Natural killer cell (primary cell): ENCODE results near the gene GABBR2. TPM values are rescaled to one million over a fixed set of nuclear protein-coding genes. Genes with fewer than 3 reads are reported as not detected.

ENCODE experiments used
- ATAC-seq, 3 donors: fragments of 150-1000 bp in 2 of 3; fragments of 200-7000 bp in 1 of 3; cut with Tn5 transposase; 1 replicate in 1 of 3; 2 replicates in 2 of 3; pipeline ENCODE4 v1.10.0; 2021; ENCODE audit warnings: mild to moderate bottlenecking in 2 of 3, moderate library complexity in 2 of 3
- DNase-seq, 2 donors: peaks; one replicate each; pipeline versions ENCODE4 v3.0.0 to v3.0.0-alpha.2; 2013 to 2021; ENCODE audit warnings: mixed read lengths in 1 of 2
- H3K27ac ChIP-seq: one replicate; pipeline ENCODE4 v1.5.1; 2013; ENCODE audit warnings: mild to moderate bottlenecking, low read length
- H3K27me3 ChIP-seq: one replicate; pipeline ENCODE4 v1.6.1; 2013; ENCODE audit warnings: low read length; ENCODE audit not compliant: control insufficient read depth, insufficient read depth
- H3K36me3 ChIP-seq: one replicate; pipeline ENCODE4 v1.6.1; 2013; ENCODE audit warnings: low read length; ENCODE audit not compliant: control insufficient read depth, insufficient read depth
- H3K4me1 ChIP-seq: one replicate; pipeline ENCODE4 v1.6.1; 2013; ENCODE audit warnings: low read length; ENCODE audit not compliant: control insufficient read depth, insufficient read depth
- H3K4me3 ChIP-seq: one replicate; pipeline ENCODE4 v1.5.1; 2013; ENCODE audit warnings: low read length
- H3K9me3 ChIP-seq: one replicate; pipeline ENCODE4 v1.6.1; 2013; ENCODE audit warnings: low read length; ENCODE audit not compliant: control insufficient read depth, insufficient read depth
- H3K27ac Mint-ChIP-seq, 2 donors: one replicate each; pipeline ENCODE4 v1.8.0; 2022; ENCODE audit warnings: mild to moderate bottlenecking in 2 of 2, mixed read lengths in 2 of 2, moderate library complexity in 1 of 2
- H3K27me3 Mint-ChIP-seq, 2 donors: one replicate each; pipeline ENCODE4 v1.8.0; 2022; ENCODE audit warnings: low read depth in 2 of 2, mixed read lengths in 2 of 2
- H3K36me3 Mint-ChIP-seq: one replicate; pipeline ENCODE4 v1.8.0; 2022; ENCODE audit warnings: mixed read lengths
- H3K4me1 Mint-ChIP-seq, 2 donors: one replicate each; pipeline ENCODE4 v1.8.0; 2022; ENCODE audit warnings: mixed read lengths in 2 of 2
- H3K4me3 Mint-ChIP-seq: one replicate; pipeline ENCODE4 v1.8.0; 2022; ENCODE audit warnings: mild to moderate bottlenecking, moderate library complexity, mixed read lengths
- H3K9me3 Mint-ChIP-seq, 2 donors: one replicate each; pipeline ENCODE4 v1.8.0; 2022; ENCODE audit warnings: mixed read lengths in 2 of 2
- WGBS: methylation state at CpG from one replicate; pipeline ENCODE4 v1.1.7; 2013; ENCODE audit warnings: missing lambda C conversion rate; ENCODE audit not compliant: insufficient coverage; 5-methylcytosine and 5-hydroxymethylcytosine counted together
- intact Hi-C: fragments of 100-400 bp; cut with micrococcal nuclease; formaldehyde crosslinking; loops from one replicate; pipeline ENCODE4 v1.14.2; 2022
- total RNA-seq, 4 donors: library from RNA; stranded (reverse); fragments of 120-200 nt in 1 of 4; gene quantifications; one replicate each; pipeline versions ENCODE4 v1.2.3 to v1.2.4, GENCODE V29; 2013 to 2022
- TF ChIP-seq, protein P1 (sequence below): fragments of 200-600 bp; IDR thresholded peaks from one replicate; pipeline ENCODE4 v1.8.0; 2022; ENCODE audit warnings: antibody characterized with exemption

The GABBR2 gene
- total RNA-seq, 3 donors from 2014 or later (not counting 1 experiment from before 2014, with no cell fraction given), result not detected

DNA sequence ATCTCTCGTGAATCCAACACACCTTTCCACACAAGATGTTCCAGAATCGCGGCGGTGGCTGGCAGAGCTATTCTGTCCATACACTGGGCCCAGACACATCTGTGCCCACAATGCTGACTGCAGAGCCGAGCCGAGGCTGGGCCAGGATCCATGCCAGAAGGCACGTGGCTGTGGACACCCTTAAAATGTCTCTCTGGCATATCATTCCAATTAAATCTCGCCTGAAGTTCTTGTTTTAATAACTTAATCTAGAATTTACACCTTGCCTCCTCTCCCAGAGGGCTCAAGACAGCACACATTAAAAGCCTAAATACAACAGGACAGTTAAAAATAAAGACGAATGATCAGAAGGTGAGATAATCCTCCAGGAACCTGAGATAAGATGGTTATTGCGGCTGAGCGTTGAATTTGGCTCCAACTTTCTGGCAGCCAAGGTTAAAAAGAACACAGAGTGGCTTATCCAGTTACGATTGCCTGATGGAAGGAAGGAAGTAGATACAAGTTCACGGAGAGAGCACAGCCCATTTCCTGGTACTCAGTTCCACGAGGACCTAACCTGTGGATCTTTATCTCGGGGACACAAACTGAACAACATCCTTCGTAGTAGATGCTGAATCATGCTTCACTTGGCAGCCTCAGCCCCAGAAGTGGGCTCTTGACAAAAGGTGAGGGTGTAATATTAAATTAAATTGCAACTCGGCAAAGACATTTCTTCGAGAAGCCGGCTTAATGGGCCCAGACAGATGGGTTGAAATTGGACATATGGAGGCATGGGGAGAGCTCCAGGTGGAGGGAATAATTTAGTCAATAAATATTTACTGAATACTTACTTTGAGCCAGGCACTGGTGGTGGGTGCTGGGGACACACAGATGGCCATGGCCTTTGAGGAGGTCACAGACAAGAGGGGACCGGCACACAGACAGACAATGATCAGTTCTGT is 367.3 kb downstream of the GABBR2 start:
- peaks cover 27 to 52% of the 10 kb centered on the region in 2 donors for H3K27me3 Mint-ChIP-seq
- Histone ChIP-seq H3K27ac (no peak overlapping the region), H3K4me3 (no peak overlapping the region), H3K27me3 (no peaks in the 10 kb centered on the region), H3K36me3 (no peaks in the 10 kb centered on the region), H3K9me3 (no peaks in the 10 kb centered on the region), H3K4me1 (no peaks in the 10 kb centered on the region)
- H3K4me3 Mint-ChIP-seq, result no peak overlapping the region
- 42% methylated on average over 20 of the region's 20 CpGs for WGBS
- intact Hi-C loops, result no loop called here
- no peaks in the 10 kb centered on the region for H3K9me3 Mint-ChIP-seq
- no peak for ATAC-seq
- H3K36me3 Mint-ChIP-seq, result no peaks in the 10 kb centered on the region
- H3K4me1 Mint-ChIP-seq, result no peaks in the 10 kb centered on the region
- no peak for DNase-seq
- TF ChIP-seq, protein P1, sequence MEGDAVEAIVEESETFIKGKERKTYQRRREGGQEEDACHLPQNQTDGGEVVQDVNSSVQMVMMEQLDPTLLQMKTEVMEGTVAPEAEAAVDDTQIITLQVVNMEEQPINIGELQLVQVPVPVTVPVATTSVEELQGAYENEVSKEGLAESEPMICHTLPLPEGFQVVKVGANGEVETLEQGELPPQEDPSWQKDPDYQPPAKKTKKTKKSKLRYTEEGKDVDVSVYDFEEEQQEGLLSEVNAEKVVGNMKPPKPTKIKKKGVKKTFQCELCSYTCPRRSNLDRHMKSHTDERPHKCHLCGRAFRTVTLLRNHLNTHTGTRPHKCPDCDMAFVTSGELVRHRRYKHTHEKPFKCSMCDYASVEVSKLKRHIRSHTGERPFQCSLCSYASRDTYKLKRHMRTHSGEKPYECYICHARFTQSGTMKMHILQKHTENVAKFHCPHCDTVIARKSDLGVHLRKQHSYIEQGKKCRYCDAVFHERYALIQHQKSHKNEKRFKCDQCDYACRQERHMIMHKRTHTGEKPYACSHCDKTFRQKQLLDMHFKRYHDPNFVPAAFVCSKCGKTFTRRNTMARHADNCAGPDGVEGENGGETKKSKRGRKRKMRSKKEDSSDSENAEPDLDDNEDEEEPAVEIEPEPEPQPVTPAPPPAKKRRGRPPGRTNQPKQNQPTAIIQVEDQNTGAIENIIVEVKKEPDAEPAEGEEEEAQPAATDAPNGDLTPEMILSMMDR, result no peak
- no peak overlapping the region for H3K27ac Mint-ChIP-seq

GRCh38 chr9:98339987-98340800 is 368.5 kb downstream of the GABBR2 start:
- no peak overlapping the region for H3K4me3 Mint-ChIP-seq
- intact Hi-C loops, result no loop called here
- peaks cover 29 to 58% of the 10 kb centered on the region in 2 donors for H3K27me3 Mint-ChIP-seq
- no peaks in the 10 kb centered on the region for H3K9me3 ChIP-seq
- no peak overlapping the region for H3K27ac ChIP-seq
- H3K36me3 Mint-ChIP-seq, result no peaks in the 10 kb centered on the region
- no peaks in the 10 kb centered on the region for H3K9me3 Mint-ChIP-seq
- DNase-seq, result no peak
- H3K4me3 ChIP-seq, result no peak overlapping the region
- 87% methylated on average over 6 of the region's 6 CpGs for WGBS
- no peak overlapping the region for H3K27ac Mint-ChIP-seq
- H3K4me1 Mint-ChIP-seq, result no peaks in the 10 kb centered on the region
- H3K27me3 ChIP-seq, result no peaks in the 10 kb centered on the region
- TF ChIP-seq, protein P1, result no peak
- no peaks in the 10 kb centered on the region for H3K4me1 ChIP-seq
- ATAC-seq, result no peak
- no peaks in the 10 kb centered on the region for H3K36me3 ChIP-seq

DNA sequence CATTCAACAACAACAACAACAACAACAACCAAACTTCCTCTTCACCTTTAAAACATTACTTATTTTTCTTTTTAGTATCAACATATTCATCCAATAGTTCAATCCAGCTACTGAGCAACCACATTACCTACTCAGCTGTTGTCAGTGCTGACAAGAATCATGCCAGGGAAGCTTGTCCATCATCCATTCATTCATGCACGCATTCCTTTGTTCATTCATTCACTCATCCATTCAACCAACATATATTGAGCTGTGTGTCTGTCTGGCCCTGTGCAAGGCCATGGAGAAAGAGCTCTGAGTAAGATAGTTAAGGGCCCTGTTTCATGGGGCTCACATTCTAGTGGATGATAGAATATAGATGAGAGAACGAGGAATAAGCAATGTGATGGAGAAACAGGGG is 373.1 kb downstream of the GABBR2 start:
- peaks cover 8 to 43% of the 10 kb centered on the region in 2 donors for H3K27me3 Mint-ChIP-seq
- Histone ChIP-seq H3K36me3 (no peaks in the 10 kb centered on the region), H3K4me3 (no peak overlapping the region), H3K27ac (no peak overlapping the region), H3K27me3 (peaks cover 2% of the 10 kb centered on the region), H3K9me3 (no peaks in the 10 kb centered on the region), H3K4me1 (no peaks in the 10 kb centered on the region)
- intact Hi-C loops, result no loop called here
- no peaks in the 10 kb centered on the region for H3K36me3 Mint-ChIP-seq
- WGBS, result 85% methylated on average over 1 of the region's 2 CpGs
- ATAC-seq (no peak), DNase-seq (no peak)
- TF ChIP-seq, protein P1, result no peak
- H3K4me3 Mint-ChIP-seq, result no peak overlapping the region
- no peaks in the 10 kb centered on the region for H3K4me1 Mint-ChIP-seq
- no peaks in the 10 kb centered on the region for H3K9me3 Mint-ChIP-seq
- no peak overlapping the region for H3K27ac Mint-ChIP-seq
